Coronary artery (tissue), 2 donors: ENCODE results near the gene IDH3G.
"Not testable (repeated sequence)": the region's sequence is repeated elsewhere in the genome, so short reads cannot be mapped to it uniquely, and the experiment has no call there.

Experiments used
- DNase-seq: peaks from one replicate; pipeline ENCODE4 v3.0.0-alpha.2; 2017; ENCODE audit warnings: low spot score
- H3K27ac ChIP-seq, 2 donors: fragments of 200-600 bp; sonication (generic); one replicate each; pipeline ENCODE4 v1.5.1; 2016 to 2019
- H3K4me3 ChIP-seq: fragments of 200-600 bp; sonication (generic); 2 replicates; pipeline ENCODE4 v1.5.1; 2016; ENCODE audit warnings: mild to moderate bottlenecking, moderate library complexity
- TF ChIP-seq, protein P1 (sequence below): fragments of 200-600 bp; sonication (generic); IDR thresholded peaks from one replicate; pipeline ENCODE4 v1.5.1; 2019; ENCODE audit warnings: antibody characterized with exemption

The IDH3G gene

DNA sequence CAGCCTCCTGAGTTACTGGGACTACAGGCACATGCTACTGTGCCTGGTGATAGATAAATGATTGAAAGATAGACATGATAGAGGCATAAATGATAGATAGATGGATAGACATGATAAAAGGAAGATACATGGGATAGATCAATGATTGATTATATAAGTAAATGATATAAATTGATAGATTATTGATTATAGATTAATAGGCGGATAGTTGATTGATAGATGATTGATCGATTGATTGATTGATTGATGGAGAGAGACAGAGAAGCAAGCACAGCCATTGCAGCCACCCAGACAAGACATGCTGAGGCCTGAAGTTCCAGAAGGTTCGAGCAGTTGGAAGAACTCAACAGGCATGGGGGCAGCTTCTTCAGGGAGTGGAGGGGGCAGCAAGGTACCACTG lies 47.8 kb downstream of the IDH3G start:
- no peak overlapping the region for H3K4me3 ChIP-seq
- no peak overlapping the region for H3K27ac ChIP-seq
- TF ChIP-seq, protein P1, sequence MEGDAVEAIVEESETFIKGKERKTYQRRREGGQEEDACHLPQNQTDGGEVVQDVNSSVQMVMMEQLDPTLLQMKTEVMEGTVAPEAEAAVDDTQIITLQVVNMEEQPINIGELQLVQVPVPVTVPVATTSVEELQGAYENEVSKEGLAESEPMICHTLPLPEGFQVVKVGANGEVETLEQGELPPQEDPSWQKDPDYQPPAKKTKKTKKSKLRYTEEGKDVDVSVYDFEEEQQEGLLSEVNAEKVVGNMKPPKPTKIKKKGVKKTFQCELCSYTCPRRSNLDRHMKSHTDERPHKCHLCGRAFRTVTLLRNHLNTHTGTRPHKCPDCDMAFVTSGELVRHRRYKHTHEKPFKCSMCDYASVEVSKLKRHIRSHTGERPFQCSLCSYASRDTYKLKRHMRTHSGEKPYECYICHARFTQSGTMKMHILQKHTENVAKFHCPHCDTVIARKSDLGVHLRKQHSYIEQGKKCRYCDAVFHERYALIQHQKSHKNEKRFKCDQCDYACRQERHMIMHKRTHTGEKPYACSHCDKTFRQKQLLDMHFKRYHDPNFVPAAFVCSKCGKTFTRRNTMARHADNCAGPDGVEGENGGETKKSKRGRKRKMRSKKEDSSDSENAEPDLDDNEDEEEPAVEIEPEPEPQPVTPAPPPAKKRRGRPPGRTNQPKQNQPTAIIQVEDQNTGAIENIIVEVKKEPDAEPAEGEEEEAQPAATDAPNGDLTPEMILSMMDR: no peak
- DNase-seq: no peak

GRCh38 chrX:153745067-153745433 lies 49.1 kb downstream of the IDH3G start:
- H3K27ac ChIP-seq: peak overlapping the region in 1 of 2 donors; percentile 84
- not testable (repeated sequence) for DNase-seq, H3K4me3 ChIP-seq

GRCh38 chrX:153744210-153745066 lies 49.7 kb downstream of the IDH3G start:
- TF ChIP-seq, protein P1: no peak
- peak overlapping the region; percentile 62 to 84 for H3K27ac ChIP-seq
- DNase-seq: peak; percentile 77
- H3K4me3 ChIP-seq: peak overlapping the region; percentile 57

- Histone ChIP-seq H3K27ac (peak overlapping the region; percentile 62 to 84), H3K4me3 (peak overlapping the region; percentile 57)
- peak; percentile 86 for DNase-seq
Measured at GRCh38 chrX:153743468-153744209, 50.5 kb downstream of the IDH3G start.

GRCh38 chrX:153742796-153743467 lies 51.2 kb downstream of the IDH3G start:
- DNase-seq: not testable (repeated sequence)
- peak overlapping the region; percentile 57 for H3K4me3 ChIP-seq
- peak overlapping the region; percentile 39 to 84 for H3K27ac ChIP-seq

DNA sequence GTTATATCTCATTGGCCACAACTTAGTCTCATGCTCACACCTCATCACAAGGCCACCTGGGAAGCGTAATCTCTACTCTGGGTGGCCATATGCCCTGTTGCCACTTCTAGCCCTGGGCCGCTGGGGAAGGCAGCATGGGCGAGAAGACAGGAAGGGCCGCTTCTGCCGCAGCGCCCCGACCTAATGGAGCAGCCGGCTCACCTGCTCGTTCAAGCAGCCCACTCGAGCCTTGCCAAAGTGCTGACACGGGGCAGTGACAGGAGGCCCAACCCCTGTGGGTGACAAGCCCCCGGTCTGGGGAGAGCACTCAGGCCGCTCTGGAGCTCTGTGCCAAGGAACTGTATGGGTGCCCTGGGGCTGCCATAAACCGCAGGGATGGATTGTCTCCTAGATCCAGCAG lies 52.1 kb downstream of the IDH3G start:
- not testable (repeated sequence) for H3K27ac ChIP-seq, H3K4me3 ChIP-seq, DNase-seq

GRCh38 chrX:153741446-153741845 lies 52.7 kb downstream of the IDH3G start:
- TF ChIP-seq, protein P1: no peak
- no peak for DNase-seq
- Histone ChIP-seq H3K4me3 (no peak overlapping the region), H3K27ac (no peak overlapping the region)

DNA sequence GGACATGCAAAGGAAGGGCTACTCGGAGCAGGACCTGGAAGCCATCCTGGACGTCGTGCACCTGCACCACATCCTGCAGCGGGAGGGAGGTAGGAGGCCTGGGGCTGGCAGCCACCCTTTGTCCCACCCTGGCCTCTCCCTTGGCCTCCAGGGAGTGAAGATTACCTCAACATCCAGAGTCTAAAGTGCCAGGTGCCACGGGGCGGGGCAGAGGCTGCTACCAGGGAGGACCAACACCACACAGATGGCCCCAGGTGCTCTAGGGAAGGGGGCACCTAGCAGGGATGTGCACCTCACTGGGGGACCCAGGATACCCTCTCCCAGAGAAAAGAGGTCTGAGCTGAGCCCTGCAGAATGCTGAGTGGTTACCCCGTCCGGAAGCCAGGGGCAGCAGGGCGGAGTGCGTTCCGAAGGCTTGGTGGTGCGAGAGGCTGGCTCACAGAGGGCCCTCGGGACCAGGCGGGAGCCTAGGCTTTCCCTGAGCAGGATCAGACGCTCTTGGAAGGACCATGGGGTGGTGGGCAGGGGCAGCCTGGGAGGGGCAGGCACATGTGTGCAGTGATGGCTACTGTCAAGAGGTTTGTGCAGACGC lies 53.4 kb downstream of the IDH3G start:
- no peak for DNase-seq
- TF ChIP-seq, protein P1: no peak
- Histone ChIP-seq H3K4me3 (no peak overlapping the region), H3K27ac (no peak overlapping the region)
